Adrenal gland (tissue), 12 donors: ENCODE data around the gene WDR13. TPM values are rescaled to one million over a fixed set of nuclear protein-coding genes. Genes with fewer than 3 reads are reported as not detected.

ENCODE experiments used
- DNase-seq, 7 donors: peaks; one replicate each; pipeline ENCODE4 v3.0.0-alpha.2; 2019 to 2020
- H3K27ac ChIP-seq, 5 donors: fragments of 200-600 bp; sonication (generic) in 4 of 5; 1 replicate in 3 of 5; 2 replicates in 2 of 5; pipeline versions ENCODE4 v1.5.1 to v1.8.0; 2016 to 2020; ENCODE audit warnings: mild to moderate bottlenecking in 1 of 5
- H3K27me3 ChIP-seq: fragments of 200-600 bp; 2 replicates; pipeline ENCODE4 v1.8.0; 2021
- H3K36me3 ChIP-seq, 2 donors: fragments of 200-600 bp; replicated peaks in 1 of 2; 1 replicate in 1 of 2; 2 replicates in 1 of 2; pipeline versions ENCODE4 v1.5.1 to v1.8.0; 2018 to 2022
- H3K4me1 ChIP-seq, 2 donors: fragments of 200-600 bp; replicated peaks in 1 of 2; 1 replicate in 1 of 2; 2 replicates in 1 of 2; pipeline versions ENCODE4 v1.5.1 to v1.8.0; 2018 to 2021
- H3K4me3 ChIP-seq, 4 donors: fragments of 200-600 bp; sonication (generic) in 3 of 4; one replicate each; pipeline ENCODE4 v1.5.1; 2016 to 2018
- H3K9me3 ChIP-seq, 3 donors: fragments of 200-600 bp; sonication (generic) in 1 of 3; replicated peaks in 1 of 3; 1 replicate in 2 of 3; 2 replicates in 1 of 3; pipeline versions ENCODE4 v1.5.1 to v1.8.0; 2016 to 2021
- CTCF ChIP-seq, 6 experiments: fragments of 450-650 bp in 4 of 6; fragments of 200-600 bp in 2 of 6; sonication (generic) in 1 of 6; IDR thresholded peaks; 1 replicate in 5 of 6; 2 replicates in 1 of 6; pipeline versions ENCODE4 v1.5.1 to v1.8.0; 2016 to 2021; ENCODE audit warnings: antibody characterized with exemption in 6 of 6, mild to moderate bottlenecking in 2 of 6, moderate library complexity in 1 of 6
- POLR2A ChIP-seq, 2 donors: fragments of 450-650 bp; IDR thresholded peaks; one replicate each; pipeline ENCODE4 v1.6.1; 2017; ENCODE audit warnings: antibody characterized with exemption in 2 of 2, mild to moderate bottlenecking in 2 of 2, moderate library complexity in 1 of 2
- WGBS, 4 donors: extraction: QIAGEN DNeasy Blood & Tissue Kit in 2 of 4; methylation state at CpG; one replicate each; pipeline versions ENCODE4 v1.1.5 to v1.1.7; 2013 to 2017; 5-methylcytosine and 5-hydroxymethylcytosine counted together
- intact Hi-C, 2 donors: fragments of 100-400 bp; cut with DNase I; formaldehyde crosslinking; loops; one replicate each; pipeline versions ENCODE4 v1.14.1 to v1.15.0; 2022 to 2023
- polyA plus RNA-seq, 3 donors: library from polyadenylated mRNA; stranded (reverse); fragments of 200-250 nt in 2 of 3; fragments of 350-450 nt in 1 of 3; fragmentation: Illumina TruSeq in 1 of 3; extraction: RNeasy Lipid Tissue Mini Kit (QIAGEN cat#74804) in 1 of 3; gene quantifications; one replicate each; pipeline ENCODE4 v1.2.3, GENCODE V29; 2013 to 2014
- total RNA-seq, 9 donors: library from RNA; depleted of rRNA in 4 of 9; stranded (reverse); fragments of >200 nt in 4 of 9; fragments of 120-200 nt in 1 of 9; fragmentation: NEBNext Ultra II Directional in 1 of 9; extraction: Animal tissue kit (Norgen Biotek cat#: 25700) in 1 of 9; gene quantifications; one replicate each; pipeline versions ENCODE4 v1.1.0 to v1.2.4, GENCODE V29; 2013 to 2023
- donor health status: healthy with polysubstance abuse.
- donor health status: Bipolar disorder and iron deficiency.
- donor health status: DM: yes; HTN: yes; CAD: no.
- donor health status: DM: no; HTN: no; CAD: no.
- donor health status: DM: no; HTN: no; CAD: no.
- donor health status: DM: yes; HTN: yes; CAD: no.

WDR13 gene
- total and polyA plus RNA-seq, 12 donors = 53.5 to 677 (median 171) TPM

DNA sequence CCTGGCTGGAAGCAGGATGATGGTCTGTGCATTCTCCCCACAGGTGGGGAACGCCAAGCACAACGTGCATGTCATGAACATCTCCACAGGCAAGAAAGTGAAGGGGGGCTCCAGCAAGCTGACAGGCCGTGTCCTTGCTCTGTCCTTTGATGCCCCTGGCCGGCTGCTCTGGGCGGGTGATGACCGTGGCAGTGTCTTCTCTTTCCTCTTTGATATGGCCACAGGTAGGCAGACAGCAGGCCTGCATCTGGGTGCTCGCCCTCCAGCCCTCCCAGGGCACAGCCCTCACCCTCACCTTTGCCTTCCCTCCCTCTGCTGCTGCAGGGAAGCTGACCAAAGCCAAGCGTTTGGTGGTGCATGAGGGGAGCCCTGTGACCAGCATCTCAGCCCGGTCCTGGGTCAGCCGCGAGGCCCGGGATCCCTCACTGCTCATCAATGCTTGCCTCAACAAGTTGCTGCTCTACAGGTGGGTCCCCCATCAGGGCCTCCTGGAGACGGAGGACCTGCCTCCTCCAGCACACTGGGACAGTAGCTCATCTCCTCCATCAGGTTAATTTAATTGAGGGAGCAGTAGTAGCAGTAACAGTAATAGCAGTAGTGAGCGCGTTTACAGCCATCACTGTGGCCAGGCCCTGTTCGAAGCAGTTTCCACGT, 4.6 kb downstream of the WDR13 start:
- DNase-seq = no peak
- Histone ChIP-seq H3K27me3 (no peaks in the 10 kb centered on the region), H3K4me3 (no peak overlapping the region), H3K27ac (no peak overlapping the region), H3K36me3 (peaks cover 0 to 46% of the 10 kb centered on the region in 2 donors), H3K4me1 (peaks cover 0 to 4% of the 10 kb centered on the region in 2 donors), H3K9me3 (no peaks in the 10 kb centered on the region)
- 65 to 81% (median 73%) methylated on average over 5 to 17 of the region's 17 CpGs for WGBS, 4 donors
- TF ChIP-seq POLR2A (IDR thresholded peaks at IDR 0.05) (no peak), CTCF (IDR thresholded peaks at IDR 0.05) (no peak)
- intact Hi-C loops = no loop called here

- H3K27ac ChIP-seq = no peak overlapping the region
- H3K4me3 ChIP-seq = no peak overlapping the region
- no peaks in the 10 kb centered on the region for H3K4me1 ChIP-seq
- WGBS, 4 donors = 86 to 93% (median 91%) methylated on average over 9 to 16 of the region's 16 CpGs; no CpG with 5 or more reads in 1 of the 4 donors
- H3K9me3 ChIP-seq = no peaks in the 10 kb centered on the region
- TF ChIP-seq CTCF (IDR thresholded peaks at IDR 0.05) = no peak
- no peak for TF ChIP-seq POLR2A (IDR thresholded peaks at IDR 0.05)
- H3K36me3 ChIP-seq = peaks cover 0 to 36% of the 10 kb centered on the region in 2 donors
- intact Hi-C loops = no loop called here
- DNase-seq = no peak
- no peaks in the 10 kb centered on the region for H3K27me3 ChIP-seq
Measured at GRCh38 chrX:48604701-48605100, 7.4 kb downstream of the WDR13 start.

GRCh38 chrX:48606091-48606490, 8.8 kb downstream of the WDR13 start:
- no peaks in the 10 kb centered on the region for H3K9me3 ChIP-seq
- DNase-seq = no peak
- intact Hi-C loops = no loop called here
- no peak overlapping the region for H3K4me3 ChIP-seq
- TF ChIP-seq POLR2A (IDR thresholded peaks at IDR 0.05) (no peak), CTCF (IDR thresholded peaks at IDR 0.05) (no peak)
- peaks cover 0 to 26% of the 10 kb centered on the region in 2 donors for H3K36me3 ChIP-seq
- no peak overlapping the region for H3K27ac ChIP-seq
- no peaks in the 10 kb centered on the region for H3K4me1 ChIP-seq
- no peaks in the 10 kb centered on the region for H3K27me3 ChIP-seq
- 59 to 100% (median 76%) methylated on average over 1 to 6 of the region's 6 CpGs for WGBS, 4 donors

- H3K36me3 ChIP-seq = no peaks in the 10 kb centered on the region
- TF ChIP-seq CTCF (IDR thresholded peaks at IDR 0.05) = no peak
- TF ChIP-seq POLR2A (IDR thresholded peaks at IDR 0.05) = no peak
- whole genome bisulfite sequencing, 4 donors = 31 to 48% (median 39%) methylated on average over 2 of the region's 2 CpGs
- no peak overlapping the region for H3K27ac ChIP-seq
- no peaks in the 10 kb centered on the region for H3K4me1 ChIP-seq
- no peak overlapping the region for H3K4me3 ChIP-seq
- intact Hi-C loops = no loop called here
- no peaks in the 10 kb centered on the region for H3K27me3 ChIP-seq
- DNase-seq = peak in 1 of 7 donors; percentile 27
- no peaks in the 10 kb centered on the region for H3K9me3 ChIP-seq
Measured at GRCh38 chrX:48611703-48612102, 14.4 kb downstream of the WDR13 start.
